ENCODE measurements around the gene SMARCE1. TPM values are rescaled to one million over a fixed set of nuclear protein-coding genes. Genes with fewer than 3 reads are reported as not detected.

SMARCE1 gene
- total RNA-seq, 1 experiment from 2014 or later: 57.9 TPM

- Histone ChIP-seq H2AFZ (ENCODE audit: low read length) (no peak overlapping the region), H3K4me2 (ENCODE audit: low read length) (no peak overlapping the region), H3K4me1 (ENCODE audit: insufficient read depth, low read length) (no peaks in the 10 kb centered on the region), H3K9me3 (ENCODE audit: low read length) (no peaks in the 10 kb centered on the region), H4K20me1 (ENCODE audit: low read length) (no peaks in the 10 kb centered on the region), H3K27ac (ENCODE audit: low read length) (no peak overlapping the region), H3K9ac (ENCODE audit: low read length) (no peak overlapping the region), H3K79me2 (ENCODE audit: low read length) (no peaks in the 10 kb centered on the region), H3K27me3 (ENCODE audit: low read length) (no peaks in the 10 kb centered on the region), H3F3A (ENCODE audit: low read length, unreplicated experiment) (no peaks in the 10 kb centered on the region), H3K9me2 (replicated peaks; ENCODE audit: low read length) (no peaks in the 10 kb centered on the region), H3K36me3 (ENCODE audit: low read depth, low read length) (no peaks in the 10 kb centered on the region), H3K4me3 (ENCODE audit: low read length) (no peak overlapping the region)
- no peak for TF ChIP-seq EZH2phosphoT487 (IDR thresholded peaks at IDR 0.05; ENCODE audit: borderline replicate concordance, low read length)
- no peak for TF ChIP-seq CTCF (conservative IDR thresholded peaks at IDR 0.05; ENCODE audit: low read depth, low read length)
- no peak for TF ChIP-seq EZH2 (IDR thresholded peaks at IDR 0.05; ENCODE audit: low read length, unreplicated experiment)
- intact Hi-C loops (cut with micrococcal nuclease): no loop called here
- POLR2A ChIA-PET (ENCODE audit: unreplicated experiment): no interaction called here
- no peak for DNase-seq
- no TSS peak for BruUV-seq (replicated peaks)
- CTCF ChIA-PET: no interaction called here
- no peak for ATAC-seq
These were observed 35.7 kb downstream of the SMARCE1 start for GRCh38 chr17:40611840-40612474.

- CTCF ChIA-PET: no interaction called here
- Histone ChIP-seq H3K36me3 (ENCODE audit: low read depth, low read length) (no peaks in the 10 kb centered on the region), H4K20me1 (ENCODE audit: low read length) (no peaks in the 10 kb centered on the region), H3K9me2 (replicated peaks; ENCODE audit: low read length) (no peaks in the 10 kb centered on the region), H3K9me3 (ENCODE audit: low read length) (no peaks in the 10 kb centered on the region), H3K79me2 (ENCODE audit: low read length) (no peaks in the 10 kb centered on the region), H3K4me2 (ENCODE audit: low read length) (no peak overlapping the region), H3F3A (ENCODE audit: low read length, unreplicated experiment) (no peaks in the 10 kb centered on the region), H3K4me3 (ENCODE audit: low read length) (no peak overlapping the region), H3K27ac (ENCODE audit: low read length) (no peak overlapping the region), H3K27me3 (ENCODE audit: low read length) (no peaks in the 10 kb centered on the region), H3K4me1 (ENCODE audit: insufficient read depth, low read length) (no peaks in the 10 kb centered on the region), H3K9ac (ENCODE audit: low read length) (no peak overlapping the region), H2AFZ (ENCODE audit: low read length) (no peak overlapping the region)
- POLR2A ChIA-PET (ENCODE audit: unreplicated experiment): no interaction called here
- ATAC-seq (no peak), DNase-seq (no peak)
- no TSS peak for BruUV-seq (replicated peaks)
- TF ChIP-seq CTCF (conservative IDR thresholded peaks at IDR 0.05; ENCODE audit: low read depth, low read length) (no peak), EZH2 (IDR thresholded peaks at IDR 0.05; ENCODE audit: low read length, unreplicated experiment) (no peak), EZH2phosphoT487 (IDR thresholded peaks at IDR 0.05; ENCODE audit: borderline replicate concordance, low read length) (no peak)
- intact Hi-C loops (cut with micrococcal nuclease): no loop called here
These were observed 37.3 kb downstream of the SMARCE1 start for GRCh38 chr17:40610359-40610758.

GRCh38 chr17:40608061-40608581 lies 39.5 kb downstream of the SMARCE1 start:
- Histone ChIP-seq H3K4me1 (ENCODE audit: insufficient read depth, low read length) (no peaks in the 10 kb centered on the region), H3K9me2 (replicated peaks; ENCODE audit: low read length) (no peaks in the 10 kb centered on the region), H4K20me1 (ENCODE audit: low read length) (no peaks in the 10 kb centered on the region), H2AFZ (ENCODE audit: low read length) (no peak overlapping the region), H3F3A (ENCODE audit: low read length, unreplicated experiment) (no peaks in the 10 kb centered on the region), H3K9me3 (ENCODE audit: low read length) (no peaks in the 10 kb centered on the region), H3K36me3 (ENCODE audit: low read depth, low read length) (no peaks in the 10 kb centered on the region), H3K4me3 (ENCODE audit: low read length) (no peak overlapping the region), H3K9ac (ENCODE audit: low read length) (no peak overlapping the region), H3K79me2 (ENCODE audit: low read length) (no peaks in the 10 kb centered on the region), H3K27ac (ENCODE audit: low read length) (no peak overlapping the region), H3K27me3 (ENCODE audit: low read length) (no peaks in the 10 kb centered on the region), H3K4me2 (ENCODE audit: low read length) (no peak overlapping the region)
- DNase-seq: no peak
- TF ChIP-seq EZH2 (IDR thresholded peaks at IDR 0.05; ENCODE audit: low read length, unreplicated experiment) (no peak), CTCF (conservative IDR thresholded peaks at IDR 0.05; ENCODE audit: low read depth, low read length) (no peak)
- no TSS peak for BruUV-seq (replicated peaks)
- intact Hi-C loops (cut with micrococcal nuclease): no loop called here
- POLR2A ChIA-PET (ENCODE audit: unreplicated experiment): no interaction called here
- ATAC-seq: no peak
- CTCF ChIA-PET: no interaction called here
